ENCODE data around the gene TTYH3.
"Not testable (repeated sequence)": the region's sequence is repeated elsewhere in the genome, so short reads cannot be mapped to it uniquely, and the experiment has no call there.

Gene TTYH3

GRCh38 chr7:2631946-2632732 is at the start of gene TTYH3:
Gene TTYH3, plus strand, starts transcription at chr7:2631986. Its CDS starts 170 bp downstream, at chr7:2632156.
- no peak for DNase-seq (ENCODE audit: low read depth)

GRCh38 chr7:2582006-2582735 is 49.6 kb upstream of the TTYH3 start:
- DNase-seq (ENCODE audit: low read depth) = no peak

GRCh38 chr7:2583798-2584580 is 47.8 kb upstream of the TTYH3 start:
- no peak for DNase-seq (ENCODE audit: low read depth)

- DNase-seq (ENCODE audit: low read depth) = no peak
Observed at GRCh38 chr7:2585446-2585845, 46.3 kb upstream of the TTYH3 start.

- no peak for DNase-seq (ENCODE audit: low read depth)
Observed at GRCh38 chr7:2586326-2587020, 45.3 kb upstream of the TTYH3 start.

DNA sequence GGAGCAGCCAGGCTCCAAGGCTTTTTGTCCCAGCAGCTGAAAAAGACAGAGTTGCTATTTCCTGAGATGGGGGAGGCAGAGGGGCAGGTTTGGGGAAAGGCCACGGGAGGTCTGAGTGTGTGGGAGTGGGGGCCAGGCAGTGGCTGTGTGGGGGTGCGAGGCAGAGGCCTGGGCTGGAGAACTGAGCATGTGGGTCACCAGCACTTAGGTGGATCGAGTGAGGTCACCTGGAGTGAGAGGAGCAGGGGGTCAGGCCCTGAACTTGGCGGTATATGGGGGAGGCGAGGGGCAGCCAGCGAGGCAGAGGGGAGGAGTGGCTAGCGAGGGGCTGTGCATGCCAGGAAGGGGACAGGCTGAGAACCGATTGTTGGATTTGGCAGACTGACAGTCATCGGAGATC is 44.7 kb upstream of the TTYH3 start:
- DNase-seq (ENCODE audit: low read depth) = no peak

GRCh38 chr7:2587778-2588177 is 44.0 kb upstream of the TTYH3 start:
- no peak for DNase-seq (ENCODE audit: low read depth)

DNA sequence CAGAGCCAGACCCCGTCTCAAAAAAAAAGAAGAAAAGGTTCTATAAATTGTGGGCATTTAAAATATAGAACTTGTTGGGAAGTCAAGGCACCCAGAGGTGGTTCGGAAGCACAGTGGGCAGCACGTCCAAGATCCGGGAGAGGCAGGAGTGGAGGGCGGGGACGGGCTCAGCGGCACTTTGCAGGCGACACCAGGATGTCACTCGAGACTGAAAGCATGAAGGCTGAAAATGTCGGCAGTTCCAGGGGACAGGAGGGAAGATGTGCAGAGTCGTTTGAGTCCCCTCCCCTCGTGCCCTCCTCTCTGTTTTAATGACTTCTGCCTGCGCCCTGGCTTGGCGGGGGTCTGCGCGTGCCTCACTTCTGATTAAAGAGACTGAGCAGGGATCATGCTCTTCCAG is 42.4 kb upstream of the TTYH3 start:
- no peak for DNase-seq (ENCODE audit: low read depth)

GRCh38 chr7:2589941-2590340 is 41.8 kb upstream of the TTYH3 start:
- DNase-seq (ENCODE audit: low read depth) = not testable (repeated sequence)

DNA sequence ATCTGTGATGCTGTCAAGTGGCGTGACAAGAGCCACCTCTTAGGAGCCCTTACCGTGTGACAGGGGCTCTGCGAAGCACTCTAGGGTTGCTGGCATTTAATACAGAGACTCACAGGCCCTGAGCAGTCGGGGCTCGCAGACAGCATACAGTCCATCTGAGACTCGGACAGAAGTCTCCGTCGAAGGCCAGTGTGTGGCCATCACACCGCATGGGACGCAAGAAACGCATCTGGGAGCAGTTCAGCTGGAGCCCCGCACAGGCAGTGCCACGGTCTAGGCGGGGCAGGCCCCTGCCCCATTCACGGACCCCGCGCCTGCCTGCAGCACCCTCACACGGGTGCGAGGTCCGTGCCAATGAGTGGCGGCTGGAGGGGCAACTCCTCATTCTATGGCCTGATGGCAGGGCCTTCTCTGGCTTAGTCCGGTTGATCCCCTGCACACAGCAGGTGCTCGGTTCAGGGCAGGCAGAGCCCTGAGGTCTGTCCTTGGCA is 39.4 kb upstream of the TTYH3 start:
- DNase-seq (ENCODE audit: low read depth) = no peak

DNA sequence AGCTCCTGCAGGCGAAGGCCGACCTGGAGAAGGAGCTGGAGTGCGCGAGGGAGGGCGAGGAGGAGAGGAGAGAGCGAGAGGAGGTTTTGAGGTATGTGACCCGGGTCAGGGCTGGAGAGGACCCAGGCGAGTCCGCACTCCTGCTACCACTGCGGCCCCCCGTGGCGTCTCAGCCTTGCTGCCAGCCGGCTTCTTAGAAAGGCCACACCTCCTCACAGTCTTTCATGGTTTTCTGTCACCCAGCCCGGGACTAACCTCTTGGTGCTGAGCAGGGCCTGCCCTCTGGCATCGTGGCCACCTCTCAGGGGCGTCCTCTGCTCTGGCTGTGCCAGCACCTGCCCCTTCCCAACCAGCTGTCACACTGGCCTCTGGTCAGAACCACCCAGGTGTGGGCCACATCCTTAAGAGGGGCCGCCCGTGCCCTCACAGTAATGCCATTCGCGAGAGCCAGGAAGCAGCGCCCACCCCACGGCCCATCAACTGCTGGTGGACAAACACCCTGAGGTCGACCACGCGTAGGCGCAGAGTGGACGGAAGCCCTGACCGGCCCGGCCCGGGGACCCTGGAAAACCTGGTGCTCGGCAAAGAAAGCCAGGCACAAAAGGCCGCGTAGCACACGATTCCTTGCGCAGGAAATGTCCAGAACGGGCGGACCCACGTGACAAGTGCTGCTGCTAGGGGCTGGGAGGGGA is 38.6 kb upstream of the TTYH3 start:
- no peak for DNase-seq (ENCODE audit: low read depth)

- DNase-seq (ENCODE audit: low read depth) = no peak
Observed at GRCh38 chr7:2594599-2594998, 37.2 kb upstream of the TTYH3 start.

GRCh38 chr7:2595258-2595860 is 36.4 kb upstream of the TTYH3 start:
- no peak for DNase-seq (ENCODE audit: low read depth)

- no peak for DNase-seq (ENCODE audit: low read depth)
Observed at GRCh38 chr7:2596464-2597272, 35.1 kb upstream of the TTYH3 start.

- DNase-seq (ENCODE audit: low read depth) = no peak
Observed at GRCh38 chr7:2597273-2597640, 34.5 kb upstream of the TTYH3 start.

GRCh38 chr7:2598154-2598823 is 33.5 kb upstream of the TTYH3 start:
- DNase-seq (ENCODE audit: low read depth) = no peak

DNA sequence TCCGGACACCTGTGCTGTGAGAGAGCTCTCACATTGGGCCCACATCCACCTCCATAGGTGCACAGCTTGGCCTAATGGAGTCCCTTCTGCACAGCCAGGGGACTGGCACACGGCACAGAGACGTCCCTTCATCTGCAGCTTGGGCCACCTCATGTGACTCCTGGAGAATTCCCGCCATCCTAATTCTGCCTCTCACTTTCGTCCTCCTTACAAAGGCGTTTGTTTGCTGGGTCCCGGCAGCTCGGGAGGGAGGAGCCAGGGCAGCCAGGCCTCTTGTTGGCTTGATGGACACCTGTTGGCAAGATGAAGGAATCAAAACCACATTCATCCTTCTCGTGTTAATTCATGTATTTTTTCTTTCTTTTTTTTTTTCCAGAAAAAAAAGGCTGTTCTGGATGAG is 30.7 kb upstream of the TTYH3 start:
- no peak for DNase-seq (ENCODE audit: low read depth)

- DNase-seq (ENCODE audit: low read depth) = no peak
Observed at GRCh38 chr7:2601907-2602306, 29.9 kb upstream of the TTYH3 start.

GRCh38 chr7:2602406-2603043 is 29.3 kb upstream of the TTYH3 start:
- no peak for DNase-seq (ENCODE audit: low read depth)

All from non-pigmented ciliary epithelial cell (primary cell).